OCI-LY7 (cell line): ENCODE data around the gene CFL1.

Experiments
- EZH2phosphoT487 ChIP-seq: fragments of 200-600 bp; sonication (generic); IDR thresholded peaks from 2 replicates; pipeline ENCODE4 v1.6.1; 2018; ENCODE audit warnings: low read depth, borderline replicate concordance, mild to moderate bottlenecking, mixed run types, antibody characterized with exemption, low read length, moderate library complexity, mixed read lengths
- TF ChIP-seq, protein P1 (sequence below): fragments of 200-600 bp; sonication (generic); conservative IDR thresholded peaks from 2 replicates; pipeline ENCODE4 v1.5.1; 2014; ENCODE audit warnings: mild to moderate bottlenecking, antibody characterized with exemption, low read length, moderate library complexity, mixed read lengths

DNA sequence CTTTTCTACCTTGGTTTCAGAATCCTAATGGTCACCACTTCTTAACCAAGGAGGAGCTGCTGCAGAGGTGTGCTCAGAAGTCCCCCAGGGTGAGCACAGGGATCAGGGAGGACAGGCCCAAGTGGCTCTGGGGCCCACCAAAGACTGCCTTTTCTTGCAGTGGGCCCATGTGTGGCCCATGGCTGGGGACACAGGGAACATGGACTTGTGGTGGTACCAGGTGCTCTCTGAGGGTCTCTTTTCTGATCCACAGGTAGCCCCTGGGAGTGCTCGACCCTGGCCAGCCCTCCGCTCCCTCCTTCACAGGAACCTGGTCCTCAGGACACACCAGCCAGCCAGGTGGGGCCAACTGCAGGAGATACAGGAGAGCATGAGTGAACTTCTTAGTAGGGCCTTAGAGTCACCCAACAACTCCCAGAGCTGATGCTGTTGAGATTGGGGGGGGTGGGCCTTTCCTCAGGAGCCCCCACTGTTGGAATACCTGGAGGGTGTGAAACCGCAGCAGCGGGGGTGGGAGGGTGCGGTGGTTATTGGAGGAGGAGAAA is 4.3 kb upstream of the CFL1 start:
- TF ChIP-seq, protein P1, sequence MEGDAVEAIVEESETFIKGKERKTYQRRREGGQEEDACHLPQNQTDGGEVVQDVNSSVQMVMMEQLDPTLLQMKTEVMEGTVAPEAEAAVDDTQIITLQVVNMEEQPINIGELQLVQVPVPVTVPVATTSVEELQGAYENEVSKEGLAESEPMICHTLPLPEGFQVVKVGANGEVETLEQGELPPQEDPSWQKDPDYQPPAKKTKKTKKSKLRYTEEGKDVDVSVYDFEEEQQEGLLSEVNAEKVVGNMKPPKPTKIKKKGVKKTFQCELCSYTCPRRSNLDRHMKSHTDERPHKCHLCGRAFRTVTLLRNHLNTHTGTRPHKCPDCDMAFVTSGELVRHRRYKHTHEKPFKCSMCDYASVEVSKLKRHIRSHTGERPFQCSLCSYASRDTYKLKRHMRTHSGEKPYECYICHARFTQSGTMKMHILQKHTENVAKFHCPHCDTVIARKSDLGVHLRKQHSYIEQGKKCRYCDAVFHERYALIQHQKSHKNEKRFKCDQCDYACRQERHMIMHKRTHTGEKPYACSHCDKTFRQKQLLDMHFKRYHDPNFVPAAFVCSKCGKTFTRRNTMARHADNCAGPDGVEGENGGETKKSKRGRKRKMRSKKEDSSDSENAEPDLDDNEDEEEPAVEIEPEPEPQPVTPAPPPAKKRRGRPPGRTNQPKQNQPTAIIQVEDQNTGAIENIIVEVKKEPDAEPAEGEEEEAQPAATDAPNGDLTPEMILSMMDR, result no peak
- no peak for TF ChIP-seq EZH2phosphoT487
